ENCODE measurements around the gene AFAP1L1.
"Not testable (repeated sequence)": the region's sequence is repeated elsewhere in the genome, so short reads cannot be mapped to it uniquely, and the experiment has no call there.

Gene AFAP1L1

DNA sequence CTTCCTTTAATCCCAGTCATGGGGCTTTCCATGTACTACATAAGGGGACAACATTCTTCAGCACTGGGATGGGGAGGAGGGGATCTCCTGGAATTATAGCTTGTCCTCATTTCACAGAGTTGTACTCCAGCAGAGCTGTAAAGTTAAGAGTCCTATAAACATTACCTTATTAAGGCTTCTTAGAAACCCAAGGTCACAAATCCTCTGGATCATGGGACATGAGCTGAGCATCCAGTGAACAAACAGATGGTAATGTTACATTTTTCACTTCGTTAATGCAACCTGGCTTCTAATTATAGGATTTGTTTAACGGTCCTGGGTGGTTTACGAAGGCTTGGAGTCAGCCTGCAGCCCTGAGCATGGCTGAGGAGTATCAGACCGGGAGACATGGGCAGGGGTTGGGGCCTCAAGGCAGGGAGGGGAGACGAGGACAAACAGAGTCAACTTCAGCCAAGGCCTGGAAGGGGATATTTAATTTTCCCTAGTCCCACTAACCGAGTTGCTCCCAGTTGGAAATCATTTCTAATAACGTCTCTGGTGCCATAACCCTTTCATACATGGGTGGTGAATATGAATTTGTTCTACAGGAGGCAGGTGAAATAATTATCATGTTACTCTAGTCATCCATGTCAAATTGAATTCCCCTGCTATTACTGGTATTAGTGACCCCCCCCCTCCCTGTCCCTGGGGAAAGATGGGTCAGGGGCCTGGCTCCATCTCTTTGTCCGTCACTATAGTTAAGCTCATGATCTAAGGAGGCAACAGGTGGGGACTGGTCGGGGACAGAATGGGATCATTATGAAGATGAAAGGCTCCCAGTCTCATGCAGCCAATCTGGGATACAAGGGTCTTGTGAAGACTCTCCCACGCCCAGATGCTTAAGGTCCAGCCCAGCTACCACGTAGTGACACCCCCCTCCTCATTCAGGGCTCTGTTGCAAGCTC, 118.2 kb downstream of the AFAP1L1 start:
- no peak overlapping the region for H3K4me3 ChIP-seq (replicated peaks; ENCODE audit: low read depth, low read length)
- TF ChIP-seq, protein P1, sequence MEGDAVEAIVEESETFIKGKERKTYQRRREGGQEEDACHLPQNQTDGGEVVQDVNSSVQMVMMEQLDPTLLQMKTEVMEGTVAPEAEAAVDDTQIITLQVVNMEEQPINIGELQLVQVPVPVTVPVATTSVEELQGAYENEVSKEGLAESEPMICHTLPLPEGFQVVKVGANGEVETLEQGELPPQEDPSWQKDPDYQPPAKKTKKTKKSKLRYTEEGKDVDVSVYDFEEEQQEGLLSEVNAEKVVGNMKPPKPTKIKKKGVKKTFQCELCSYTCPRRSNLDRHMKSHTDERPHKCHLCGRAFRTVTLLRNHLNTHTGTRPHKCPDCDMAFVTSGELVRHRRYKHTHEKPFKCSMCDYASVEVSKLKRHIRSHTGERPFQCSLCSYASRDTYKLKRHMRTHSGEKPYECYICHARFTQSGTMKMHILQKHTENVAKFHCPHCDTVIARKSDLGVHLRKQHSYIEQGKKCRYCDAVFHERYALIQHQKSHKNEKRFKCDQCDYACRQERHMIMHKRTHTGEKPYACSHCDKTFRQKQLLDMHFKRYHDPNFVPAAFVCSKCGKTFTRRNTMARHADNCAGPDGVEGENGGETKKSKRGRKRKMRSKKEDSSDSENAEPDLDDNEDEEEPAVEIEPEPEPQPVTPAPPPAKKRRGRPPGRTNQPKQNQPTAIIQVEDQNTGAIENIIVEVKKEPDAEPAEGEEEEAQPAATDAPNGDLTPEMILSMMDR (IDR thresholded peaks at IDR 0.05; ENCODE audit: low read depth, low read length, missing control alignments), result no peak
- no peak for DNase-seq (ENCODE audit: extremely low read depth, low read depth)

DNA sequence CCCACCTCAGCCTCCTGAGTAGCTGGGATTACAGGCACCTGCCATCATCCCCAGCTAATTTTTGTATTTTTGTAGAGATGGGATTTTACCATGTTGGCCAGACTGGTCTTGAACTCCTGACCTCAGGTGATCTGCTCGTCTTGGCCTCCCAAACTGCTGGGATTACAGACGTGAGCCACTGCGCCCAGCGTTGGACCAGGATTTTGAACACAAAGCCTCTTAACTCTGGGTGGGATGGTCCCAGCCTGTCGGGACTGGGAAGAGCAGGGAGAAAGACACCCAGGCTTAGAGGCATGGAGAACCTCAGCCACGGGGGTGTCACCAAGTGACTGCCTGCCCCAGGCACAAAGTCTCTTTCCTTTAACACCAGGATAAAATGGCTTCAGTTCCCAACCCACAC, 119.4 kb downstream of the AFAP1L1 start:
- not testable (repeated sequence) for H3K4me3 ChIP-seq (replicated peaks; ENCODE audit: low read depth, low read length); DNase-seq (ENCODE audit: extremely low read depth, low read depth)

All from HFF-Myc (cell line).